Heart left ventricle (tissue), 16 donors: ENCODE results near the gene OGDHL. TPM values are rescaled to one million over a fixed set of nuclear protein-coding genes. Genes with fewer than 3 reads are reported as not detected.
A peak's percentile ranks its signal among the peaks of the same experiment; 100 is the strongest.
"Not testable (repeated sequence)": the region's sequence is repeated elsewhere in the genome, so short reads cannot be mapped to it uniquely, and the experiment has no call there.

Source experiments
- ATAC-seq, 4 donors: fragments of 200-7000 bp; cut with Tn5 transposase; one replicate each; pipeline ENCODE4 v1.9.1; 2020 to 2022; ENCODE audit warnings: moderate library complexity in 4 of 4, mild to moderate bottlenecking in 3 of 4, moderate number of reproducible peaks in 1 of 4
- DNase-seq, 5 donors: peaks; one replicate each; pipeline ENCODE4 v3.0.0-alpha.2; 2020
- H3K27ac ChIP-seq, 12 donors: fragments of 200-600 bp; sonication (generic) in 4 of 12; one replicate each; pipeline versions ENCODE4 v1.5.0 to v1.8.0; 2016 to 2022; ENCODE audit warnings: mild to moderate bottlenecking in 2 of 12
- H3K27me3 ChIP-seq, 9 donors: fragments of 200-600 bp; sonication (generic) in 2 of 9; one replicate each; pipeline versions ENCODE4 v1.5.1 to v1.8.0; 2016 to 2022; ENCODE audit warnings: mild to moderate bottlenecking in 3 of 9
- H3K36me3 ChIP-seq, 9 donors: fragments of 200-600 bp; sonication (generic) in 2 of 9; one replicate each; pipeline versions ENCODE4 v1.5.0 to v1.8.0; 2018 to 2022; ENCODE audit warnings: mild to moderate bottlenecking in 2 of 9
- H3K4me1 ChIP-seq, 12 donors: fragments of 200-600 bp; sonication (generic) in 4 of 12; one replicate each; pipeline versions ENCODE4 v1.5.0 to v1.8.0; 2016 to 2022; ENCODE audit warnings: mild to moderate bottlenecking in 3 of 12
- H3K4me3 ChIP-seq, 12 donors: fragments of 200-600 bp; sonication (generic) in 4 of 12; one replicate each; pipeline versions ENCODE4 v1.5.0 to v1.8.0; 2017 to 2022; ENCODE audit warnings: mild to moderate bottlenecking in 9 of 12, moderate library complexity in 4 of 12
- H3K9me3 ChIP-seq, 12 donors: fragments of 200-600 bp; sonication (generic) in 4 of 12; one replicate each; pipeline versions ENCODE4 v1.5.0 to v1.8.0; 2016 to 2022; ENCODE audit warnings: mild to moderate bottlenecking in 1 of 12
- POLR2A ChIP-seq, 2 donors: fragments of 450-650 bp; IDR thresholded peaks; one replicate each; pipeline ENCODE4 v1.6.1; 2017; ENCODE audit warnings: antibody characterized with exemption in 2 of 2, mild to moderate bottlenecking in 2 of 2, moderate library complexity in 2 of 2
- WGBS, 4 donors: extraction: QIAGEN DNeasy Blood & Tissue Kit in 2 of 4; methylation state at CpG; one replicate each; pipeline versions ENCODE4 v1.1.5 to v1.1.7; 2013 to 2018; 5-methylcytosine and 5-hydroxymethylcytosine counted together
- intact Hi-C, 10 donors: fragments of 100-400 bp; cut with DNase I; formaldehyde crosslinking; loops; one replicate each; pipeline versions ENCODE4 v1.11.1 to v1.14.2; 2022
- polyA plus RNA-seq, 2 donors: library from polyadenylated mRNA; stranded (reverse); fragments of 200-250 nt; gene quantifications; one replicate each; pipeline ENCODE4 v1.2.3, GENCODE V29; 2013
- total RNA-seq, 9 donors: library from RNA; depleted of rRNA in 2 of 9; stranded (reverse); fragments of >200 nt in 2 of 9; fragmentation: NEBNext Ultra II Directional in 3 of 9; extraction: Animal tissue kit (Norgen Biotek cat#: 25700) in 3 of 9; gene quantifications; one replicate each; pipeline versions ENCODE4 v1.1.0 to v1.2.4, GENCODE V29; 2016 to 2023
- TF ChIP-seq, protein P1 (sequence below), 12 donors: fragments of 200-600 bp; sonication (generic) in 4 of 12; IDR thresholded peaks; one replicate each; pipeline versions ENCODE4 v1.5.0 to v1.8.0; 2018 to 2022; ENCODE audit warnings: antibody characterized with exemption in 12 of 12, mild to moderate bottlenecking in 5 of 12
- donor health status: ischemic (EF 13 %, LVEDD 7.1; RV severe dilation, severe dysfunction).
- donor health status: healthy with polysubstance abuse.
- donor health status: DM: no; HTN: yes; CAD: no.
- donor health status: DM: no; HTN: no; CAD: no.
- donor health status: ischemic (EF 25% LVEDD 6.9; RV normal size, moderate dysfunction).
- donor health status: ischemic (EF 25% LVEDD 5.7; RV mildly dilated, moderate dysfunction).
- donor health status: healthy.
- donor health status: DM: yes; HTN: yes; CAD: no.
- donor health status: ischemic (EF 35%, LVEDD 5.7; RV mildly dilated, moderate dysfunction).
- donor health status: nonischemic (EF 11% LVEDD 7.7; RV severe dilation, severe dysfunction).
- donor health status: DM: yes; HTN: yes; CAD: no.
- donor health status: PGD.
- donor health status: ischemic (EF 29% LVEDD 5.4; RV normal size, mild dysfunction).
- donor health status: nonischemic (EF 23%, LVEDD 6.1; RV moderate dilation, normal function).

OGDHL gene
- total and polyA plus RNA-seq, 11 donors = 0.18 to 11.3 (median 1.5) TPM

DNA sequence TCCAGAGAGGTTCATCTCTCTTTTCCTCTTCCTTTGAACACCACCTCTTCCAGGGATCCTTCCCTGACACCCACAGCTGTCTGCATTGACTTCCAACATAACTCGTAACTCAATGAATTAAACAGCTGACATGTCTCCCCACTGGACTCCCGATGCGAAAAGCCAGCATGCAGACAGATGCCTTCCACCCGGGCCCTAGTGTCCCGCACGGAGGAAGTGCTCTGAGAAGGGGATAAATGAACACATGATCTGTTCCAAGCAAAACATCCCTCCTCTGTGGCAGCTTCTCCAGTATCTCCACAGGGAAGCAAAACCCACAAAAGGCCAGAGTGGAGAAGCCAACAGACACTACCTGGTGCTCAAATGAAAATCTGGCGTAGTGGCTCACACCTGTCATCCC, 28.3 kb downstream of the OGDHL start:
- WGBS, 4 donors = 68 to 85% (median 74%) methylated on average over 7 of the region's 7 CpGs
- no peaks in the 10 kb centered on the region for H3K36me3 ChIP-seq
- intact Hi-C loops = no loop called here
- H3K27me3 ChIP-seq = no peaks in the 10 kb centered on the region
- TF ChIP-seq, protein P1, sequence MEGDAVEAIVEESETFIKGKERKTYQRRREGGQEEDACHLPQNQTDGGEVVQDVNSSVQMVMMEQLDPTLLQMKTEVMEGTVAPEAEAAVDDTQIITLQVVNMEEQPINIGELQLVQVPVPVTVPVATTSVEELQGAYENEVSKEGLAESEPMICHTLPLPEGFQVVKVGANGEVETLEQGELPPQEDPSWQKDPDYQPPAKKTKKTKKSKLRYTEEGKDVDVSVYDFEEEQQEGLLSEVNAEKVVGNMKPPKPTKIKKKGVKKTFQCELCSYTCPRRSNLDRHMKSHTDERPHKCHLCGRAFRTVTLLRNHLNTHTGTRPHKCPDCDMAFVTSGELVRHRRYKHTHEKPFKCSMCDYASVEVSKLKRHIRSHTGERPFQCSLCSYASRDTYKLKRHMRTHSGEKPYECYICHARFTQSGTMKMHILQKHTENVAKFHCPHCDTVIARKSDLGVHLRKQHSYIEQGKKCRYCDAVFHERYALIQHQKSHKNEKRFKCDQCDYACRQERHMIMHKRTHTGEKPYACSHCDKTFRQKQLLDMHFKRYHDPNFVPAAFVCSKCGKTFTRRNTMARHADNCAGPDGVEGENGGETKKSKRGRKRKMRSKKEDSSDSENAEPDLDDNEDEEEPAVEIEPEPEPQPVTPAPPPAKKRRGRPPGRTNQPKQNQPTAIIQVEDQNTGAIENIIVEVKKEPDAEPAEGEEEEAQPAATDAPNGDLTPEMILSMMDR (IDR thresholded peaks at IDR 0.05) = no peak
- TF ChIP-seq POLR2A (IDR thresholded peaks at IDR 0.05) = no peak
- no peak overlapping the region for H3K27ac ChIP-seq
- H3K4me3 ChIP-seq = no peak overlapping the region
- peaks cover 0 to under 1% (median 0%) of the 10 kb centered on the region in 12 donors for H3K9me3 ChIP-seq
- H3K4me1 ChIP-seq = no peaks in the 10 kb centered on the region
- DNase-seq (no peak), ATAC-seq (no peak)

DNA sequence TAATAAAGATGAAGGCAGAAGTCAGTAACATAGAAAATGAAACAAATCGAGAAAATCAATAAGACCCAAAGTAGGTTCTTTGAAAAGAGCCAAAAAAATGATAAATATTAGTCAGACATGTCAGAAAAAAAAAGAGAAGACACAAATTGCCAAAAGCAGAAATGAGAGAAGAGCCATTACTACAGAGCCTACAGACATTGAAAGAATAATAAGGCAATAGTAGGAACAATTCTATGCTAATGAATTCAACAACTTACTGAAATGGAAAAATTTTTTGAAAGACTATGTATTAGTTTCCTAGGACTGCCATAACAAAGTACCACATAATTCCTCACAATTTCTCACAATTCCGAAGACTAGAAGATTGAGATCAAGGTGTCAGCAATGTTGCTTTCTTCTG, 35.5 kb downstream of the OGDHL start:
- peaks cover 0 to 37% (median 15%) of the 10 kb centered on the region in 12 donors for H3K9me3 ChIP-seq
- no peak for TF ChIP-seq POLR2A (IDR thresholded peaks at IDR 0.05)
- TF ChIP-seq, protein P1 (IDR thresholded peaks at IDR 0.05) = no peak
- intact Hi-C loops = no loop called here
- H3K27ac ChIP-seq = no peak overlapping the region
- WGBS, 4 donors = 58 to 64% (median 61%) methylated on average over 2 of the region's 2 CpGs
- no peak for DNase-seq
- H3K4me3 ChIP-seq = no peak overlapping the region
- no peak for ATAC-seq
- no peaks in the 10 kb centered on the region for H3K4me1 ChIP-seq
- H3K36me3 ChIP-seq = no peaks in the 10 kb centered on the region
- H3K27me3 ChIP-seq = no peaks in the 10 kb centered on the region

DNA sequence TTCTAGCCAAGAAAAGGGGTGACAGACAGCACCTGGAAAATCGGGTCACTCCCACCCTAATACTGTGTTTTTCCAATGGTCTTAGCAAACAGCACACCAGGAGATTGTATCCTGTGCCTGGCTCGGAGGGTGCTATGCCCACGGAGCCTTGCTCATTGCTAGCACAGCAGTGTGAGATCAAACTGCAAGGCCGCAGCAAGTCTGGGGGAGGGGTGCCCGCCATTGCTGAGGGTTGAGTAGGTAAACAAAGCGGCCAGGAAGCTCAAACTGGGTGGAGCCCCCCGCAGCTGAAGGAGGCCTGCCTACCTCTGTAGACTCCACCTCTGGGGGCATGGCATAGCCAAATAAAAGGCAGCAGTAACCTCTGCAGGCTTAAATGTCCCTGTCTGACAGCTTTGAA, 47.0 kb downstream of the OGDHL start:
- ATAC-seq, H3K4me1 ChIP-seq, intact Hi-C loops, H3K36me3 ChIP-seq, H3K27ac ChIP-seq, H3K4me3 ChIP-seq: not testable (repeated sequence)
- Histone ChIP-seq H3K27me3 (peaks cover 0 to 14% (median 0%) of the 10 kb centered on the region in 9 donors), H3K9me3 (peaks cover 0 to 12% (median 0%) of the 10 kb centered on the region in 12 donors)
- peak in 1 of 5 donors; percentile 7 for DNase-seq
- WGBS, 4 donors = 81 to 90% (median 87%) methylated on average over 7 of the region's 7 CpGs

DNA sequence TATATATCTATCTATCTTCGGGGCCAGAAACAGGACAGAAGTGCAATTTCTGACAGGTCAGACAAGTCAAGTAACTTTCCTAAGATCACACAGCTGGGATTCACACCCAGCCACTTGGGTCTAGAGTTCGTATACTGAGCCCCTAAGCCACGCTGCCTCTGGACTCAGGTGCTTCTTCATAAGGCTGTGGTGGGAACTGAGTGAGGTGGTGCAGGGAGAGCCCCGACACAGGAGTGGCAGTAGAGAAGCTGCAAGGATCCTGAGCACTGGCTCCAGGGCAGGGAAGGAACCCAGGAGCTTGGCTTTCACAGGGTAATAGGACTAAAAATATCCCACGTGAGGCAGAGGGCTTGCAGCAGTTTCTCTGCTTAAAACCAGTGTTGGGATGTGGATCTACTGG, 48.9 kb downstream of the OGDHL start:
- 60 to 80% (median 76%) methylated on average over 5 of the region's 5 CpGs for WGBS, 4 donors
- peaks cover 0 to 14% (median 0%) of the 10 kb centered on the region in 9 donors for H3K27me3 ChIP-seq
- ATAC-seq = no peak

More for the DNA sequence above, 48.9 kb downstream of the OGDHL start:
- Histone ChIP-seq H3K4me3 (no peak overlapping the region), H3K36me3 (no peaks in the 10 kb centered on the region), H3K9me3 (peaks cover 0 to 12% (median 0%) of the 10 kb centered on the region in 12 donors), H3K4me1 (no peaks in the 10 kb centered on the region), H3K27ac (no peak overlapping the region)
- intact Hi-C loops = no loop called here
- DNase-seq = no peak
- no peak for TF ChIP-seq POLR2A (IDR thresholded peaks at IDR 0.05)
- TF ChIP-seq, protein P1 (IDR thresholded peaks at IDR 0.05) = no peak
